ENCODE measurements around the gene MCRIP2. TPM values are rescaled to one million over a fixed set of nuclear protein-coding genes. Genes with fewer than 3 reads are reported as not detected.

Gene MCRIP2
- total RNA-seq, 4 donors from 2014 or later: 17.3 to 35.6 (median 28.1) TPM

GRCh38 chr16:638836-639235 lies 2.8 kb upstream of the MCRIP2 start:
- Histone ChIP-seq H3K4me1 (peaks cover 28 to 61% (median 35%) of the 10 kb centered on the region in 3 donors), H3K4me3 (no peak overlapping the region), H3K27ac (no peak overlapping the region), H3K36me3 (peaks cover 0 to 12% (median 5%) of the 10 kb centered on the region in 3 donors), H3K9me3 (no peaks in the 10 kb centered on the region), H3K27me3 (no peaks in the 10 kb centered on the region)
- intact Hi-C loops (cut with DNase I): no loop called here
- DNase-seq: no peak
- WGBS, 2 donors: 70 to 93% methylated on average over 2 to 5 of the region's 9 CpGs
- no peak for TF ChIP-seq POLR2A (IDR thresholded peaks at IDR 0.05)
- no peak for TF ChIP-seq CTCF (IDR thresholded peaks at IDR 0.05)

- intact Hi-C loops (cut with DNase I): no loop called here
- no CpG with 5 or more reads among the region's 5 CpGs for WGBS, 2 donors
Measured at GRCh38 chr16:640614-641013, 1.0 kb upstream of the MCRIP2 start.

GRCh38 chr16:642189-643049 lies 791 bp downstream of the MCRIP2 start:
- Histone ChIP-seq H3K27ac (peak overlapping the region; percentile 76 to 90 (median 84)), H3K9me3 (no peaks in the 10 kb centered on the region), H3K27me3 (no peaks in the 10 kb centered on the region), H3K4me1 (peaks cover 24 to 74% (median 29%) of the 10 kb centered on the region in 3 donors), H3K36me3 (no peaks in the 10 kb centered on the region), H3K4me3 (peak overlapping the region; percentile 59 to 97 (median 76))
- TF ChIP-seq POLR2A (IDR thresholded peaks at IDR 0.05) (no peak), CTCF (IDR thresholded peaks at IDR 0.05) (no peak)
- intact Hi-C loops (cut with DNase I): no loop called here
- no peak for DNase-seq
- 0 to 7% methylated on average over 3 of the region's 72 CpGs for WGBS, 2 donors

More at GRCh38 chr16:640614-641013, 1.0 kb upstream of the MCRIP2 start:
- no peak for TF ChIP-seq POLR2A (IDR thresholded peaks at IDR 0.05)
- no peak for TF ChIP-seq CTCF (IDR thresholded peaks at IDR 0.05)
- Histone ChIP-seq H3K4me1 (peaks cover 17 to 64% (median 27%) of the 10 kb centered on the region in 3 donors), H3K4me3 (peak overlapping the region in 1 of 4 donors; percentile 68), H3K27ac (peak overlapping the region in 1 of 4 donors; percentile 76), H3K36me3 (no peaks in the 10 kb centered on the region), H3K9me3 (no peaks in the 10 kb centered on the region), H3K27me3 (no peaks in the 10 kb centered on the region)
- no peak for DNase-seq

- intact Hi-C loops (cut with DNase I): no loop called here
- 30 to 94% methylated on average over 2 of the region's 13 CpGs for WGBS, 2 donors
- TF ChIP-seq CTCF (IDR thresholded peaks at IDR 0.05) (no peak), POLR2A (IDR thresholded peaks at IDR 0.05) (no peak)
- H3K36me3 ChIP-seq: no peaks in the 10 kb centered on the region
- H3K27me3 ChIP-seq: no peaks in the 10 kb centered on the region
- peak overlapping the region; percentile 59 to 97 (median 76) for H3K4me3 ChIP-seq
- no peak for DNase-seq
- H3K4me1 ChIP-seq: peaks cover 27 to 74% (median 32%) of the 10 kb centered on the region in 3 donors
- H3K9me3 ChIP-seq: no peaks in the 10 kb centered on the region
- H3K27ac ChIP-seq: peak overlapping the region; percentile 61 to 90 (median 84)
Measured at GRCh38 chr16:643050-643368, 1.4 kb downstream of the MCRIP2 start.

- no peak overlapping the region for H3K4me3 ChIP-seq
- WGBS, 2 donors: 90 to 93% methylated on average over 12 of the region's 12 CpGs
- no peaks in the 10 kb centered on the region for H3K36me3 ChIP-seq
- TF ChIP-seq CTCF (IDR thresholded peaks at IDR 0.05): no peak
- no peak for TF ChIP-seq POLR2A (IDR thresholded peaks at IDR 0.05)
- no peaks in the 10 kb centered on the region for H3K9me3 ChIP-seq
- no peak for DNase-seq
- intact Hi-C loops (cut with DNase I): no loop called here
- H3K4me1 ChIP-seq: peaks cover 32 to 86% (median 40%) of the 10 kb centered on the region in 3 donors
- H3K27me3 ChIP-seq: no peaks in the 10 kb centered on the region
- H3K27ac ChIP-seq: no peak overlapping the region
Measured at GRCh38 chr16:644556-644955, 2.9 kb downstream of the MCRIP2 start.

Data from esophagus squamous epithelium (tissue), 5 donors.